Erythroblast (primary cell): ENCODE data around the gene ZNF615.

Experiments used
- GATA1 ChIP-seq: IDR thresholded peaks from 2 replicates; pipeline ENCODE4 v1.6.1; 2011; ENCODE audit warnings: low read depth, mild to moderate bottlenecking, control low read depth, low read length, moderate library complexity
- POLR2A ChIP-seq: IDR thresholded peaks from 2 replicates; pipeline ENCODE4 v1.6.1; 2011; ENCODE audit warnings: mild to moderate bottlenecking, low read length

DNA sequence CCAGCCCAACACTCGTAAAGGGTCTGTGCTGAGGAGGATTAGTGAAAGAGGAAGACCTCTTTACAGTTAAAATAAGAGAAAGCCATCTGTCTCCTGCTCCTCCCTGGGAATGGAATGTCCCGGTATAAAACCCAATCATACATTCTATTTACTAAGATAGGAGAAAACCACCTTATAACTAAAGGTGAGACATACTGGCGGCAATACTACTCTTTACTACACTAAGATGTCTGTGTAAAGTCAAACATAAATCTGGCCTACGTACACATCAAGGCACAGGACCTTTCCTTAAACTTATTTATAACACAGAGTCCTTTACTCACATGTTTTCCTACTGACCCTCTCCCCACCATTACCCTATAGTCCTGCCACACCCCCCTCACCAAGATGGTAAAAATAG is 24.6 kb downstream of the ZNF615 start:
- TF ChIP-seq POLR2A: no peak
- TF ChIP-seq GATA1: no peak
